Endodermal cell (in vitro differentiated cells): ENCODE data around the gene RUNDC1. TPM values are rescaled to one million over a fixed set of nuclear protein-coding genes. Genes with fewer than 3 reads are reported as not detected.
A peak's percentile ranks its signal among the peaks of the same experiment; 100 is the strongest.

Experiments used
- DNase-seq: peaks from one replicate; pipeline ENCODE4 v3.0.0-alpha.2; 2017
- H3K27ac ChIP-seq: 2 replicates; pipeline ENCODE4 v1.5.1; 2013; ENCODE audit warnings: mild to moderate bottlenecking, low read depth, low read length, moderate library complexity
- H3K27me3 ChIP-seq: 2 replicates; pipeline ENCODE4 v1.6.1; 2013; ENCODE audit warnings: mild to moderate bottlenecking, low read length, moderate library complexity; ENCODE audit not compliant: insufficient read depth, control insufficient read depth, poor library complexity, severe bottlenecking
- H3K36me3 ChIP-seq: 2 replicates; pipeline ENCODE4 v1.7.0; 2013; ENCODE audit warnings: mild to moderate bottlenecking, low read length, moderate library complexity; ENCODE audit not compliant: control insufficient read depth, insufficient read depth
- H3K4me1 ChIP-seq: one replicate; pipeline ENCODE4 v1.7.0; 2013; ENCODE audit warnings: low read length; ENCODE audit not compliant: control insufficient read depth, insufficient read depth
- H3K4me3 ChIP-seq: 2 replicates; pipeline ENCODE4 v1.5.1; 2013; ENCODE audit warnings: mild to moderate bottlenecking, low read length, moderate library complexity
- H3K9ac ChIP-seq: 2 replicates; pipeline ENCODE4 v1.6.1; 2013; ENCODE audit warnings: mild to moderate bottlenecking, low read length, moderate library complexity; ENCODE audit not compliant: poor library complexity, severe bottlenecking; ENCODE audit errors: extremely low read depth
- H3K9me3 ChIP-seq: 2 replicates; pipeline ENCODE4 v1.6.1; 2013; ENCODE audit warnings: mild to moderate bottlenecking, low read length, moderate library complexity; ENCODE audit not compliant: control insufficient read depth
- H3K27ac Mint-ChIP-seq: 2 replicates; pipeline ENCODE4 v1.8.0; 2020; ENCODE audit warnings: mixed read lengths
- H3K27me3 Mint-ChIP-seq: 2 replicates; pipeline ENCODE4 v1.8.0; 2021; ENCODE audit warnings: mild to moderate bottlenecking, mixed read lengths; ENCODE audit not compliant: insufficient read depth
- H3K36me3 Mint-ChIP-seq: 2 replicates; pipeline ENCODE4 v1.8.0; 2020; ENCODE audit warnings: low read depth, mixed read lengths
- H3K4me1 Mint-ChIP-seq: 2 replicates; pipeline ENCODE4 v1.8.0; 2020; ENCODE audit warnings: mixed read lengths
- H3K4me3 Mint-ChIP-seq: 2 replicates; pipeline ENCODE4 v1.8.0; 2020; ENCODE audit warnings: mild to moderate bottlenecking, moderate library complexity, mixed read lengths
- H3K9me3 Mint-ChIP-seq: 2 replicates; pipeline ENCODE4 v1.8.0; 2020; ENCODE audit warnings: mild to moderate bottlenecking, mixed read lengths
- WGBS, 2 experiments: methylation state at CpG; one replicate each; pipeline versions ENCODE4 v1.1.5 to v1.1.7; 2013; ENCODE audit warnings: missing lambda C conversion rate in 2 of 2, mixed read lengths in 1 of 2; ENCODE audit not compliant: insufficient coverage in 1 of 2, insufficient read length in 1 of 2; 5-methylcytosine and 5-hydroxymethylcytosine counted together
- long read RNA-seq, 4 experiments: library from polyadenylated mRNA in 2 of 4; library from RNA in 1 of 4; library from capped mRNA in 1 of 4; stranded (forward) in 3 of 4; unstranded in 1 of 4; transcript quantifications; one replicate each; pipeline ENCODE4 v2.0.0, GENCODE V29; 2020 to 2021; ENCODE audit warnings: inconsistent platforms in 1 of 4
- polyA plus RNA-seq, 2 experiments: library from polyadenylated mRNA; stranded (reverse); fragments of 50-300 nt; gene quantifications; one replicate each; pipeline ENCODE4 v1.2.3, GENCODE V29; 2013
- total RNA-seq, 2 donors: library from RNA; stranded (reverse); fragmentation: NEBNext Ultra II Directional in 1 of 2; extraction: Animal tissue kit (Norgen Biotek cat#: 25700) in 1 of 2; gene quantifications; 2 replicates in 1 of 2; 3 replicates in 1 of 2; pipeline ENCODE4 v1.2.1, GENCODE V29; 2021
- TF ChIP-seq, protein P1 (sequence below): fragments of 200-600 bp; sonication (generic); conservative IDR thresholded peaks from 2 replicates; pipeline ENCODE4 v1.5.0; 2021; ENCODE audit warnings: antibody characterized with exemption, mild to moderate bottlenecking

Gene RUNDC1
- total RNA-seq = 10 to 100 TPM; 17.7 to 18.5 TPM
- 13.4 TPM for polyA plus RNA-seq (2013, experiment 1 of 2)
- 11.3 TPM for polyA plus RNA-seq (2013, experiment 2 of 2)
- long read RNA-seq, experiment 1, partial matches to known transcripts = 1 of 10 reads
- long read RNA-seq, experiment 1, other reads (novel, unspliced or antisense) = 5 of 10 reads
- long read RNA-seq, experiment 2, transcript RUNDC1-201 (5 exons, 3,828 nt) = major isoform, 42 of 47 reads
- long read RNA-seq, experiment 2, partial matches to known transcripts = 1 of 47 reads
- long read RNA-seq, experiment 2, other reads (novel, unspliced or antisense) = 3 of 47 reads
- long read RNA-seq, experiment 3, transcript RUNDC1-201 (5 exons, 3,828 nt) = major isoform, 6 of 9 reads
- long read RNA-seq, experiment 3, partial matches to known transcripts = 0 of 9 reads
- long read RNA-seq, experiment 3, other reads (novel, unspliced or antisense) = 2 of 9 reads
- long read RNA-seq, experiment 4, partial matches to known transcripts = 2 of 3 reads
- long read RNA-seq, experiment 4, other reads (novel, unspliced or antisense) = 1 of 3 reads

DNA sequence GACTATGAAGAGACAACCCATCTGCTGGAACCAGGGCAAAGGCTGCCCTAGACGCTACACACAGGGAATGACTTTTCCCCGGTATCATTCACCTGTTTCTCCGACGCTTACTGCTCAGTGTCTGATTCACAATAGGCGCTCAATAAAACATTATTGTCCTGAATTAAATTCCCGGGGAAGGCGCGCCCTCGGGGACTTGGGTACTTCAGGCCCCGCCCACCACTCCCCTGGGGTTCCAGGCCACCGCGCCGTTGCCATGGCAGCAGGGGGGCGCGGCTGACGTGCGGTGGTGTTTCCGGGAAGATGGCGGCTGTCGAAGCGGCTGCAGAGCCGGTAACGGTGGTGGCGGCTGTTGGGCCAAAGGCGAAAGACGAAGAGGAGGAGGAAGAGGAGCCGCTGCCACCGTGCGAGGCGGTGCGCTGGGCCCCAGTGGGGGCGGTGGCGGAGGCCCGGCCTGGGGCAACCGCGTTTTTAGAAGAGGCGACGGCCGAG, at the start of gene RUNDC1:
TSS of gene RUNDC1 (plus strand) at position 292 of the 492 bp plus-strand sequence. CDS start at position 304, 12 bp downstream.
- Mint-ChIP-seq H3K4me3 (peak within 1 kb of the TSS; percentile 96), H3K9me3 (no peaks in the 10 kb centered on the region), H3K27ac (peak within 1 kb of the TSS; percentile 98), H3K27me3 (no peaks in the 10 kb centered on the region), H3K4me1 (peaks cover 20% of the 10 kb centered on the region), H3K36me3 (peaks cover 16% of the 10 kb centered on the region)
- H3K4me3 ChIP-seq = peak within 1 kb of the TSS; percentile 86
- H3K36me3 ChIP-seq = peaks cover 13% of the 10 kb centered on the region
- TF ChIP-seq, protein P1, sequence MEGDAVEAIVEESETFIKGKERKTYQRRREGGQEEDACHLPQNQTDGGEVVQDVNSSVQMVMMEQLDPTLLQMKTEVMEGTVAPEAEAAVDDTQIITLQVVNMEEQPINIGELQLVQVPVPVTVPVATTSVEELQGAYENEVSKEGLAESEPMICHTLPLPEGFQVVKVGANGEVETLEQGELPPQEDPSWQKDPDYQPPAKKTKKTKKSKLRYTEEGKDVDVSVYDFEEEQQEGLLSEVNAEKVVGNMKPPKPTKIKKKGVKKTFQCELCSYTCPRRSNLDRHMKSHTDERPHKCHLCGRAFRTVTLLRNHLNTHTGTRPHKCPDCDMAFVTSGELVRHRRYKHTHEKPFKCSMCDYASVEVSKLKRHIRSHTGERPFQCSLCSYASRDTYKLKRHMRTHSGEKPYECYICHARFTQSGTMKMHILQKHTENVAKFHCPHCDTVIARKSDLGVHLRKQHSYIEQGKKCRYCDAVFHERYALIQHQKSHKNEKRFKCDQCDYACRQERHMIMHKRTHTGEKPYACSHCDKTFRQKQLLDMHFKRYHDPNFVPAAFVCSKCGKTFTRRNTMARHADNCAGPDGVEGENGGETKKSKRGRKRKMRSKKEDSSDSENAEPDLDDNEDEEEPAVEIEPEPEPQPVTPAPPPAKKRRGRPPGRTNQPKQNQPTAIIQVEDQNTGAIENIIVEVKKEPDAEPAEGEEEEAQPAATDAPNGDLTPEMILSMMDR = no peak
- no peaks in the 10 kb centered on the region for H3K27me3 ChIP-seq
- peak within 1 kb of the TSS; percentile 84 for H3K9ac ChIP-seq
- WGBS, 2 experiments = 0 to 3% methylated on average over 8 to 39 of the region's 39 CpGs
- peaks cover 5% of the 10 kb centered on the region for H3K4me1 ChIP-seq
- no peaks in the 10 kb centered on the region for H3K9me3 ChIP-seq
- peak; percentile 98 for DNase-seq
- peak within 1 kb of the TSS; percentile 66 for H3K27ac ChIP-seq

- Mint-ChIP-seq H3K4me1 (no peaks in the 10 kb centered on the region), H3K36me3 (no peaks in the 10 kb centered on the region), H3K27me3 (peaks cover 4% of the 10 kb centered on the region), H3K27ac (no peak overlapping the region), H3K4me3 (no peak overlapping the region), H3K9me3 (no peaks in the 10 kb centered on the region)
- Histone ChIP-seq H3K27ac (no peak overlapping the region), H3K9ac (no peak overlapping the region), H3K9me3 (no peaks in the 10 kb centered on the region), H3K4me3 (no peak overlapping the region), H3K36me3 (no peaks in the 10 kb centered on the region), H3K27me3 (no peaks in the 10 kb centered on the region), H3K4me1 (no peaks in the 10 kb centered on the region)
- TF ChIP-seq, protein P1 = peak; percentile 88
- DNase-seq = peak; percentile 91
- 56 to 62% methylated on average over 6 to 9 of the region's 9 CpGs for WGBS, 2 experiments
These were observed 42.4 kb upstream of the RUNDC1 start for GRCh38 chr17:42937712-42938596.

DNA sequence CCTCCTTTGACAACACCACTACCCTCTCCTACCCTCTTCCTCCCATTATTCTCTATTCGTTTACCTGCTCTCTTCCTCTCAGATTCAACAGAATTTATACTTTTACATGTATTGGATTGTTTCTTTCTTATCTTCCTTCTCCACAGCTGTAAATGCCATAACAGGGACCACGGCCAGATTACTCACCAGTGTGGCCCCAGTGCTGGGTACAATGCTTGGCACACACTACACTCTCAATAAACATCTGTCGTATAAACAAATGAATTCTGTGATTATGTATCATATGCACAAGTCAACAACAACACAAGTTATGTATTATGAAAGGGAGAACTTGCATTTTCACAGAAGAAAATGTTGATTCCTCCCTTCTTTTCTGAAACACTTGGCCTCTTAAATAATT, 36.2 kb upstream of the RUNDC1 start:
- Histone ChIP-seq H3K4me3 (no peak overlapping the region), H3K4me1 (no peaks in the 10 kb centered on the region), H3K9ac (no peak overlapping the region), H3K9me3 (no peaks in the 10 kb centered on the region), H3K27me3 (no peaks in the 10 kb centered on the region), H3K27ac (no peak overlapping the region), H3K36me3 (peaks cover 8% of the 10 kb centered on the region)
- DNase-seq = no peak
- no peaks in the 10 kb centered on the region for H3K27me3 Mint-ChIP-seq
- H3K4me3 Mint-ChIP-seq = no peak overlapping the region
- 55% methylated on average over 3 of the region's 3 CpGs; no CpG with 5 or more reads in 1 of the 2 experiments for WGBS, 2 experiments
- no peaks in the 10 kb centered on the region for H3K9me3 Mint-ChIP-seq
- H3K36me3 Mint-ChIP-seq = peaks cover 1% of the 10 kb centered on the region
- H3K27ac Mint-ChIP-seq = no peak overlapping the region
- no peaks in the 10 kb centered on the region for H3K4me1 Mint-ChIP-seq
- TF ChIP-seq, protein P1 = no peak
